GM18861 (cell line): ENCODE measurements around the gene SMO.
"Not testable (repeated sequence)": the region's sequence is repeated elsewhere in the genome, so short reads cannot be mapped to it uniquely, and the experiment has no call there.

ENCODE experiments used
- ATAC-seq: cut with Tn5 transposase; IDR thresholded peaks from one replicate; pipeline ENCODE4 v1.9.1; 2021; ENCODE audit not compliant: unreplicated experiment

Gene SMO

DNA sequence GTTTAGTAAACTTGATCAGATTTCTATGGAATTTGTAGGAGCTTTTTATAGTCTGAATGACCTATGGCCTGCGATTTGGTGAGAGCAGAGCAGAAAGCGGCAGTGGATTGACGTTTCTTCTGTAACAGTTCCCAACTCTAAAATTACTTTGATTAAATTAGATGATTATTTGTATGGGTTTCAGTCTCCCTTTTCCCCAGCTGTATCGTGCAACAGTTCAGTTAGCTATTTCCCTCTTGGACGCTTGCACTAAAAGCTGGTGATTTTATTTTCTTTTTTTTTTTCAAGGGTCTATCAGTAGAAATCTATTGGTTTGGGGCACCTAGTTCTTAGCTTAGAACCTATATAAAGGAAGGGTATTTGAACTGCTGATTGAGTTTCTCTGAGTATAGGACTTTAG lies 43.2 kb downstream of the SMO start:
- no peak for ATAC-seq

DNA sequence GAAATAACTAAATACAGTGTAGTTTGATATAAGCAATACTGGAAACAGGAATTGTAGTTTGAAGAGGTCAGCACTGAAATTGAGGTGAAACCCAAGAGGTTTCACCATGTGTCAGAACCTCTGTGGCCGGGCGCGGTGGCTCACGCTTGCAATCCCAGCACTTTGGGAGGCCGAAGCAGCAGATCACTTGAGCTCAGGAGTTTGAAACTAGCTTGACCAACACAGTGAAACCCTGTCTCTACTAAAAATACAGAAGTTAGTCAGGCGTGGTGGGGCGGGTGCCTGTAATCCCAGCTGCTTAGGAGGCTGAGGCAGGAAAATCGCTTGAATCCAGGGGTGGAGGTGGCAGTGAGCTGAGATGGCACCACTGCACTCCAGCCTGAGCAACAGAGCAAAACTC lies 50.1 kb downstream of the SMO start:
- ATAC-seq = no peak

DNA sequence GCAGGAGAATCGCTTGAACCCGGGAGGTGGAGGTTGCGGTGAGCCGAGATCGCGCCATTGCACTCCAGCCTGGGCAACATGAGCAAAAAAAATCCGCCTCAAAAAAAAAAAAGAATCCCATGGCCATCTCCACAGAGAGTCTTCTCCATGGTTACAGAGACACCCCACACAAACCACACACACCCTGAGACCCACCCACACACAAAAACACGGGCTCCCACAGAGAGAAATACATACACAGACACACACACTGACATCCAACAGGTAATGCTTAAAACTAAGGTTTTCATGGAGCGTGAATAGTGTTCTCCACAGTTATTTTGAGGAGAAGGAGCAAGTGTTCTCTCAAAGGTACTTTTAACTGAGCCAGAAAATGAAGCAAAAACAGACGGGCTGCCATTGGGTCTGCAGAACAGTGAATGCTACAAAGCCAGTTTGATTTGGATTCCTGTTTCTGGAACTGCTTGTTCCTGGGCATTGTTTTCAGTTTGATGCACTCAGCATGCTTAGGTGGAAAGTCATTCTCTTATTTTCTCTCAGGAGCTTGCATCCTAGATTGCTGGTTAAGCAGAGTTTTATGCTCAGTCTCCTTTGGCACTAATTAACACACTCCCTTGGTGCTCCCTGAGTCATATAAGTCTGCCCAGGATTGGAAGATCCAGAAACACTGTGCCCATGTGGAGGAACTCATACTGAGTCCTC lies 51.8 kb downstream of the SMO start:
- ATAC-seq = no peak

DNA sequence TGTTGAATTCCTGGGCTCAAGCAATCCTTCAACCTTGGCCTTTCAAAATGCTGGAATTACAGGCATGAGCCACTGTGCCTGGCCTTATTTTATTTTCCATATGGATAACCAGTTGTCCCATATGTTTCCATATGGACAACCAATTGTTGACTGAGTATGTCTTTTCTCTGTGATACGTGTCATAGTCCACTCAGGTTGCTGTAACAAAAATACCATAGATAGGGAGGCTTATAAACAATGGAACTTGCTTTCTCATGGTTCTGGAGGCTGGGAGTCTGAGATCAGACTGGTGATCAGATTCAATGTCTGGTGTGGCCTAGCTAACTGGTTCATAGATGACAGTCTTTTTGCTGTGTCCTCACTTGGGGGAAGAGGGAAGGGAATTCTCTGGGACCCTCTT lies 55.8 kb downstream of the SMO start:
- no peak for ATAC-seq

DNA sequence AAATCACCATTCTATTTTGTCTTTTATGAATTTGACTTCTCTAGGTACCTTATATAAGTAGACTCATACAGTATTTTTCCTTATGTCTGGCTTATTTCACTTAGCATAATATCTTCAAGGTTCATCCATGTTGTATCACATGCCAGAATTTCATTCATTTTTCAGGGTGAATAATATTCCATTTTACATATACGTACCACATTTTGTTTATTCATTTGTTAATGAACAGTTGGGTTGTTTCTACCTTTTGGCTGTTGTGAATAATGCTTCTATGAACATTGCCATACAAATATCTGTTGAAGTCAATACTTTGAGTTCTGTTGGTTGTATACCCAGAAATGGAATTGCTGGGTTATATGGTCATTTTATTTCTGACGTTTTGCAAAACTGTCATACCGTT lies 57.1 kb downstream of the SMO start:
- ATAC-seq = no peak

DNA sequence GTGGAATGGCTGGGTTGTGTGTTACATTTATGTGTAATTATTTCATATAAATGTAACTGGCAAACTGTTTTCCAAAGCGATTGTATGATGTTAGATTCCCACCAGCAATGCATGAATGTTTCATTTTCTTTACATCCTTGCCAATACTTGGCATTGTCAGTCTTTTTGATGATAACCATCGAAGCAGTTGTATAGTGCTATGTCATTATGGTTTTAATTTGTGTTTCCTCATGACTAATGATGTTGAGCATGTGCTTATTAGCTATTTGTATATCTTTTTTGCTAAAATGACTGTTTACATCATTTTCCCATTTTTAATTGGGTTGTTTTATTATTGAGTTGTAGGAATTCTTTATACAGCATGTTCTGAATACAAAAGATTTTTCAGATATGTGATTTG lies 58.7 kb downstream of the SMO start:
- no peak for ATAC-seq

DNA sequence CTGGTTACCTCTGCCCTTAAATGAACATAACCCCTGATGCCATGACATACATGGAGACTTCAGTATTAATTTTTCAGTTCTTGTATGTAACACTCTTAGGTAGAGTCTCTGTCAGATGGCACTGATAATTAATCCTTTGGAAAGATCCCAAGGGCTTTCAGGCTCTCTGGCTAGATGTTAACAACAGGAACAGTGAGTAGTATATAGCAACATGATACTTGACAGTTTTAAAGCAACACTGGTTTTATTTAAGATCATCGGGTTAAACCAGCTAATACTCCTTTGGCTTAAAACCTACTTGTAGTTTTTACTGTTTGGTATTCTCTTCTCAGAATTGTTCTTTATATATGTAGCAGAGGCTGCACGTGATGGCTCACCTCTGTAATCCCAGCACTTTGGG lies 63.7 kb downstream of the SMO start:
- ATAC-seq = no peak

DNA sequence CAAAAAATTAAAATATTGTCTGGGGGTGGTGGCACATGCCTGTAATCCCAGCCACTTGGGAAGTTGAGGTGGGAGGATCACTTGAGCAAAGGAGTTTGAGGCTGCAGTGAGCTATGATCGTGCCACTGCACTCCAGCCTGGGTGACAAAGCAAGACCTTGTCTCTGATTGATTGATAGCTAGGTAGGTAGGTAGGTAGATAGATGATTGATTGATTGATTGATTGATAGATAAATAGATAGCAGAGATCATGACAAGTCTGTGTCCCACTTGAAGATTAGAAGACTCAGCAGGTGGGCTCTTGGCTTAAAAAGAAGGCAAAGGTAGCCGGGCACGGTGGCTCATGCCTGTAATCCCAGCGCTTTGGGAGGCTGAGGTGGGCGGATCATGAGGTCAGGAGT lies 64.2 kb downstream of the SMO start:
- ATAC-seq = not testable (repeated sequence)

DNA sequence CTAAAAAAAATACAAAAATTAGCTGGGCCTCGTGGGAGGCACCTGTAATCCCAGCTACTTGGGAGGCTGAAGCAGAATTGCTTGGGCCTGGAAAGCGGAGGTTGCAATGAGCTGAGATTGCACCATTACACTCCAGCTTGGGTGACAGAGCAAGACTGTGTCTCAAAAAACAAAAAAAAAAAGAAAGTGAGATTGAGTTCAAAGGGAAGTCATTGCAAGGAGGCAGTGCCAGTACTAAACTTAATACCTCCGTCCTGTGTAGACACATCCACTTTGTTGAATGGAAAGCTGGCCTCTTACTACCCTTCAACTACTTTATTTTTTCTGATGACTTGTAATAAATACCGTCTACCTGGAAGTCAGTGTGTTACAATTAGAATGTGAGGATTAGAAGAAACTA lies 67.4 kb downstream of the SMO start:
- no peak for ATAC-seq

DNA sequence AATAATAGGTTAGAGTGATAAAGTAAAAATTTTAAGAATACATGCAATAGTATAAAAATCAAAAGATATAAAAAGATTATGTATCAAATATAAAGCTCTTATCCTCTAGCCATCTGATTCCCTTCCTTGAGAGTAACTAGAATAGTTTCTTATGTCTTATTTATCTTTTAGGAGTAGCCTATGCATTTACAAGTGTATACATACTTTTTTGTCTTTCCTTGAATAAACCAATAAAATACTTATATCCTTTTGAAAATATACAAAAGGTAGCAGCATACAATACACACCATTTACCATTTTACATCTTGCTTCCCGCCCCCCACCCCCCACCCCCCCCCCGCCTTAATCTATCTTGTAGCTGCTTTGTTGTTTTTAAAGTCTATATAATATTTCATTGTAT lies 67.8 kb downstream of the SMO start:
- ATAC-seq = no peak

DNA sequence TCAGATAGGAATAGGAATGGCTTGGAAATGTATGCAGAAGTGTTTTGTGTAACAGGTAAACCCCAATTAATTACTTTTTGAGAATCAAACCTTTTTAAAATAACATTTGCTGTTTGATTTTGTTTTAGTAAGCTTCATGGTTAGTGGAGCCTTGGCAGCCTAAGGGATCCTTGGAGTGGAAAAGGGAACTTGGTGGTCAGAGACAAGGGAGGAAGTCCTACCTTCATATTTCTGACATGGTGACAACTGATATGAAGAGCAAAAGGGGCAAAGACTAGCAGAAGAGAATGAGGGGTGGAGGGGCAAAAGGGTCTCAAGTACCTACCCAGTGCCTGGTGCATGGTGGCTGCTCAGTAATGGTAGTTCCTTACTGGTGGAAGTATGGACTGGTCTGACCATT lies 68.7 kb downstream of the SMO start:
- ATAC-seq = no peak

DNA sequence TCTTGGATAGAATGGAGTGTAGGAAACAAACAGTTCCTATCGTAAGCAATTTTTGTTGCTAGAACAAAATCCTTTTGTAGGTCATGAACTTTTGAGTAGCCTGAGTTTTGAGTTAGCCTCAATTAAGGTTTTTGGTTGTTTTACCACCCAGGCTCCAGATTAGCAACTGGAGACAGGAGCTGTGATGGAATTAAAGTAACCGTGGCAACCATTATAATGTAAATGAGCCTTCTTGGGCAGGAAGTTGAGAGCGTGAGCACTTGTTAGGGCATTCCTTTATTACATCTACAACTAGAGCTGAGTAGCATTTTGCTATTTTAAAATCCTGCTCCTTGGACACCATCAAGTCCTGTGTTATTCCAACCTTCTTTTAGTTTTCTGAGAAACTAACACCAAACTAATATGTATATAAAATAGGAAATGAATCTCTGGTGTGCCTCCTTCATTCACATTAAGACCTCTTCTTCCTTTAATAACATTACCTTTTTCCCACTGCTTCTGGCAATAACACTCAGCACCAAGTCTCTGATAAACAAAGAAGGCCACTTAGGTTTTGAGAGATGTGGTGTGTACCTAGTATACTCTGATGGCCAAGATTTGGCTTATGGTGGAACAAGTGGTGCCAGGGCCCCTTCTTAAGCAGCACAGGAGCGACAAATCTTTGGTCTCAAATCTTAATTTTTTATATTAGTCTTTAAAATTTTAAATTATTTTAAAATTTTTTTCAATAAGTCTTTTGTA lies 70.4 kb downstream of the SMO start:
- no peak for ATAC-seq

DNA sequence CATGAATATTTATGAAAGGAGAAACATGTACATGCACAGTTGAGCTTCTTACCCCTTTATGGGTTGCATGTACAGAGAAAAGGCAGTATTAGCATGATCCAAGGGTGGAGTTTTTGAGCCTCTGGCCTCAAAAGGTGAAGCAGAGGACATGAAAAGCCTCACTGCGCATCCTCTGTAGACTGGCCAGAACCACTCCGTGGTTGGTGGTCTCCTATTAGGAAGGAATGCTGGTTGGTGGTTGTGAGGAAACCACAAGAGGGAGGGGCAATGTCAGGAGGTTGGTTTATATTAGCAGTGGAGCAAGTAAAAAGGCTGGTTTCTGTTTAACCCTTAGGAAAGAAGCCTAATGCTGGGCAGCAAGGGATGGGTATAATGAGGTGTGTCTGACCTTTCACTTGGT lies 73.9 kb downstream of the SMO start:
- no peak for ATAC-seq
